Measurements from ENCODE around the gene DDX24.
A peak's percentile ranks its signal among the peaks of the same experiment; 100 is the strongest.

The DDX24 gene

GRCh38 chr14:94029265-94029664, 51.7 kb downstream of the DDX24 start:
- no peak for DNase-seq

GRCh38 chr14:94028450-94028826, 52.6 kb downstream of the DDX24 start:
- no peak for DNase-seq

- DNase-seq: no peak
Observed at GRCh38 chr14:94027566-94028449, 53.2 kb downstream of the DDX24 start.

- DNase-seq: no peak
Observed at GRCh38 chr14:94026889-94027469, 54.0 kb downstream of the DDX24 start.

GRCh38 chr14:94026173-94026888, 54.7 kb downstream of the DDX24 start, which contains the start of gene OTUB2:
Gene OTUB2, plus strand, starts transcription at chr14:94026340. Its CDS starts 198 bp downstream, at chr14:94026538.
- peak; percentile 95 for DNase-seq

GRCh38 chr14:94025720-94026119, 55.3 kb downstream of the DDX24 start:
- no peak for DNase-seq

GRCh38 chr14:94024549-94024948, 56.5 kb downstream of the DDX24 start:
- no peak for DNase-seq

GRCh38 chr14:94022532-94023411, 58.2 kb downstream of the DDX24 start:
- no peak for DNase-seq

- no peak for DNase-seq
Observed at GRCh38 chr14:94021416-94022157, 59.4 kb downstream of the DDX24 start.

GRCh38 chr14:94021001-94021400, 60.0 kb downstream of the DDX24 start:
- no peak for DNase-seq

- no peak for DNase-seq
Observed at GRCh38 chr14:94020267-94020666, 60.7 kb downstream of the DDX24 start.

GRCh38 chr14:94019329-94019728, 61.7 kb downstream of the DDX24 start:
- no peak for DNase-seq

- no peak for DNase-seq
Observed at GRCh38 chr14:94018308-94018707, 62.7 kb downstream of the DDX24 start.

GRCh38 chr14:94016446-94016976, 64.5 kb downstream of the DDX24 start:
- DNase-seq: no peak

- no peak for DNase-seq
Observed at GRCh38 chr14:94015223-94015622, 65.8 kb downstream of the DDX24 start.

GRCh38 chr14:94014382-94014781, 66.6 kb downstream of the DDX24 start:
- no peak for DNase-seq

GRCh38 chr14:94011795-94012194, 69.2 kb downstream of the DDX24 start:
- no peak for DNase-seq

GRCh38 chr14:94010625-94011024, 70.4 kb downstream of the DDX24 start:
- no peak for DNase-seq

- no peak for DNase-seq
Observed at GRCh38 chr14:94009767-94010166, 71.2 kb downstream of the DDX24 start.

- no peak for DNase-seq
Observed at GRCh38 chr14:94008234-94008633, 72.8 kb downstream of the DDX24 start.

GRCh38 chr14:94005324-94006073, 75.5 kb downstream of the DDX24 start:
- DNase-seq: no peak

All from stimulated activated CD4-positive, alpha-beta T cell treated with anti-CD3 and anti-CD28 coated beads, Interleukin-4, amount 100 ng/mL, for 1 hour (primary cell).